ENCODE data around the gene MFAP5.

MFAP5 gene

GRCh38 chr12:8698132-8698851 is 35.7 kb upstream of the MFAP5 start:
- H3K4me3 ChIP-seq (ENCODE audit: low read depth, low read length): peak overlapping the region; percentile 56
- no peak for TF ChIP-seq CTCF (IDR thresholded peaks at IDR 0.05; ENCODE audit: control insufficient read depth, extremely low read depth, insufficient read depth)
- no peak for DNase-seq (ENCODE audit: low read depth)

- H3K4me3 ChIP-seq (ENCODE audit: low read depth, low read length): peak within 1 kb of the TSS; percentile 56
- no peak for TF ChIP-seq CTCF (IDR thresholded peaks at IDR 0.05; ENCODE audit: control insufficient read depth, extremely low read depth, insufficient read depth)
- peak; percentile 4 for DNase-seq (ENCODE audit: low read depth)
These were observed 35.0 kb upstream of the MFAP5 start, which contains the start of gene RIMKLB for GRCh38 chr12:8697476-8698131. RIMKLB (plus strand) TSS chr12:8697991; CDS start chr12:8713867, 15,876 bp downstream.

GRCh38 chr12:8697120-8697475 is 34.5 kb upstream of the MFAP5 start:
- DNase-seq (ENCODE audit: low read depth): no peak
- peak overlapping the region; percentile 56 for H3K4me3 ChIP-seq (ENCODE audit: low read depth, low read length)
- no peak for TF ChIP-seq CTCF (IDR thresholded peaks at IDR 0.05; ENCODE audit: control insufficient read depth, extremely low read depth, insufficient read depth)

GRCh38 chr12:8696442-8697090 is 33.9 kb upstream of the MFAP5 start:
- no peak for TF ChIP-seq CTCF (IDR thresholded peaks at IDR 0.05; ENCODE audit: control insufficient read depth, extremely low read depth, insufficient read depth)
- no peak for DNase-seq (ENCODE audit: low read depth)
- peak overlapping the region; percentile 56; the same call in 1 of the 2 replicates for H3K4me3 ChIP-seq (ENCODE audit: low read depth, low read length)

- DNase-seq (ENCODE audit: low read depth): no peak
- TF ChIP-seq CTCF (IDR thresholded peaks at IDR 0.05; ENCODE audit: control insufficient read depth, extremely low read depth, insufficient read depth): no peak
- H3K4me3 ChIP-seq (ENCODE audit: low read depth, low read length): no peak overlapping the region
These were observed 32.5 kb upstream of the MFAP5 start for GRCh38 chr12:8695116-8695515.

- peak; percentile 14 for DNase-seq (ENCODE audit: low read depth)
These were observed 29.9 kb upstream of the MFAP5 start for GRCh38 chr12:8692573-8692972.

More at GRCh38 chr12:8692573-8692972, 29.9 kb upstream of the MFAP5 start:
- H3K4me3 ChIP-seq (ENCODE audit: low read depth, low read length): no peak overlapping the region
- TF ChIP-seq CTCF (IDR thresholded peaks at IDR 0.05; ENCODE audit: control insufficient read depth, extremely low read depth, insufficient read depth): no peak
